ENCODE data around the gene CHDH.

CHDH gene

GRCh38 chr3:53823026-53823955 lies 22.9 kb downstream of the CHDH start:
- no peak for DNase-seq (ENCODE audit: low spot score)

- no peak for DNase-seq (ENCODE audit: low spot score)
Measured at GRCh38 chr3:53822331-53822741, 23.9 kb downstream of the CHDH start.

GRCh38 chr3:53821631-53822121 lies 24.5 kb downstream of the CHDH start:
- DNase-seq (ENCODE audit: low spot score), result no peak

GRCh38 chr3:53820756-53821580 lies 25.3 kb downstream of the CHDH start:
- no peak for DNase-seq (ENCODE audit: low spot score)

- no peak for DNase-seq (ENCODE audit: low spot score)
Measured at GRCh38 chr3:53820084-53820483, 26.1 kb downstream of the CHDH start.

- DNase-seq (ENCODE audit: low spot score), result no peak
Measured at GRCh38 chr3:53819163-53819868, 26.9 kb downstream of the CHDH start.

GRCh38 chr3:53818221-53819162 lies 27.7 kb downstream of the CHDH start:
- no peak for DNase-seq (ENCODE audit: low spot score)

GRCh38 chr3:53817809-53818208 lies 28.4 kb downstream of the CHDH start:
- no peak for DNase-seq (ENCODE audit: low spot score)

GRCh38 chr3:53817211-53817610 lies 29.0 kb downstream of the CHDH start:
- no peak for DNase-seq (ENCODE audit: low spot score)

GRCh38 chr3:53816425-53816824 lies 29.8 kb downstream of the CHDH start:
- peak; percentile 58 for DNase-seq (ENCODE audit: low spot score)

GRCh38 chr3:53815651-53816050 lies 30.6 kb downstream of the CHDH start:
- DNase-seq (ENCODE audit: low spot score), result no peak

GRCh38 chr3:53815067-53815466 lies 31.2 kb downstream of the CHDH start:
- DNase-seq (ENCODE audit: low spot score), result no peak

- DNase-seq (ENCODE audit: low spot score), result no peak
Measured at GRCh38 chr3:53813876-53814275, 32.3 kb downstream of the CHDH start.

GRCh38 chr3:53813229-53813628 lies 33.0 kb downstream of the CHDH start:
- no peak for DNase-seq (ENCODE audit: low spot score)

GRCh38 chr3:53812434-53812833 lies 33.8 kb downstream of the CHDH start:
- DNase-seq (ENCODE audit: low spot score), result no peak

- DNase-seq (ENCODE audit: low spot score), result no peak
Measured at GRCh38 chr3:53811143-53811927, 34.9 kb downstream of the CHDH start.

GRCh38 chr3:53809764-53810400 lies 36.3 kb downstream of the CHDH start:
- DNase-seq (ENCODE audit: low spot score), result no peak

- no peak for DNase-seq (ENCODE audit: low spot score)
Measured at GRCh38 chr3:53809267-53809666, 37.0 kb downstream of the CHDH start.

- no peak for DNase-seq (ENCODE audit: low spot score)
Measured at GRCh38 chr3:53808496-53808895, 37.7 kb downstream of the CHDH start.
